HepG2 (cell line): ENCODE measurements around the gene CLMP. TPM values are rescaled to one million over a fixed set of nuclear protein-coding genes. Genes with fewer than 3 reads are reported as not detected.

ENCODE experiments used
- CBX2 ChIP-seq, 2 experiments: fragments of 200-600 bp in 1 of 2; sonication (generic); formaldehyde crosslinking in 1 of 2; IDR thresholded peaks; 2 replicates each; pipeline versions ENCODE4 v1.7.0 to v1.8.1; 2018 to 2022; ENCODE audit warnings: low read depth in 2 of 2, low read length in 1 of 2, mild to moderate bottlenecking in 1 of 2, missing genetic modification reagents in 1 of 2
- FOXC1 ChIP-seq: sonication (generic); formaldehyde crosslinking; IDR thresholded peaks from 2 replicates; pipeline ENCODE4 v1.8.0; 2022; ENCODE audit warnings: mild to moderate bottlenecking, missing genetic modification reagents, borderline replicate concordance
- MTA1 ChIP-seq: sonication (generic); formaldehyde crosslinking; IDR thresholded peaks from 2 replicates; pipeline ENCODE4 v1.4.0; 2020; ENCODE audit warnings: missing genetic modification reagents, mild to moderate bottlenecking, borderline replicate concordance
- RAD21 ChIP-seq: fragments of 450-650 bp; formaldehyde crosslinking; IDR thresholded peaks from 2 replicates; pipeline ENCODE4 v1.5.0; 2020; ENCODE audit warnings: mild to moderate bottlenecking
- ZBTB34 ChIP-seq: sonication (generic); formaldehyde crosslinking; IDR thresholded peaks from 2 replicates; pipeline ENCODE4 v1.8.0; 2022; ENCODE audit warnings: mild to moderate bottlenecking, missing genetic modification reagents
- ZBTB46 ChIP-seq: sonication (generic); formaldehyde crosslinking; IDR thresholded peaks from 2 replicates; pipeline ENCODE4 v1.4.0; 2020; ENCODE audit warnings: mild to moderate bottlenecking, missing genetic modification reagents, borderline replicate concordance
- ZFP41 ChIP-seq: sonication (generic); formaldehyde crosslinking; IDR thresholded peaks from 2 replicates; pipeline ENCODE4 v1.4.0; 2020; ENCODE audit warnings: mild to moderate bottlenecking, missing genetic modification reagents, borderline replicate concordance
- ZFX ChIP-seq: sonication (generic); formaldehyde crosslinking; IDR thresholded peaks from 2 replicates; pipeline ENCODE4 v1.4.0; 2020; ENCODE audit warnings: mild to moderate bottlenecking, low read depth, missing genetic modification reagents, moderate library complexity
- ZNF724P ChIP-seq: sonication (generic); formaldehyde crosslinking; IDR thresholded peaks from 2 replicates; pipeline ENCODE4 v1.8.0; 2022; ENCODE audit warnings: missing genetic modification reagents, borderline replicate concordance
- ZNF850 ChIP-seq: sonication (generic); formaldehyde crosslinking; conservative IDR thresholded peaks from 2 replicates; pipeline ENCODE4 v1.9.0; 2021; ENCODE audit warnings: mild to moderate bottlenecking, missing genetic modification reagents
- polyA plus RNA-seq, 8 experiments: library from polyadenylated mRNA; depleted of rRNA in 3 of 8; stranded (reverse) in 7 of 8; unstranded in 1 of 8; fragments of >200 nt; fragmentation: Illumina TruSeq in 4 of 8; extraction: Trizol in 4 of 8; gene quantifications; 2 replicates each; pipeline versions ENCODE4 v1.2.1 to v1.2.3, GENCODE V29; 2011 to 2016; ENCODE audit warnings: low read depth in 4 of 8, missing spikeins in 1 of 8, mixed read lengths in 1 of 8; ENCODE audit not compliant: insufficient read depth in 1 of 8
- total RNA-seq, 5 experiments: library from RNA; depleted of rRNA; stranded (reverse); fragments of >200 nt; fragmentation: Illumina TruSeq; extraction: Trizol; gene quantifications; 2 replicates each; pipeline ENCODE4 v1.2.3, GENCODE V29; 2016; ENCODE audit warnings: low read depth in 1 of 5
- TF ChIP-seq, protein P1 (sequence below): sonication (generic); formaldehyde crosslinking; IDR thresholded peaks from one replicate; pipeline ENCODE4 v1.5.1; 2020; ENCODE audit warnings: mild to moderate bottlenecking, missing genetic modification reagents; ENCODE audit errors: not compliant biosample characterization
- TF ChIP-seq, protein P2 (sequence below): sonication (generic); formaldehyde crosslinking; IDR thresholded peaks from 2 replicates; pipeline ENCODE4 v1.5.1; 2020; ENCODE audit warnings: missing genetic modification reagents, mild to moderate bottlenecking, borderline replicate concordance
- TF ChIP-seq, protein P3 (sequence below): sonication (generic); formaldehyde crosslinking; IDR thresholded peaks from 2 replicates; pipeline ENCODE4 v1.8.1; 2023; ENCODE audit warnings: mild to moderate bottlenecking, missing genetic modification reagents, borderline replicate concordance

Gene CLMP
- total and polyA plus RNA-seq, 2 of the 13 experiments (the other 11 are each of a cell fraction or from before 2014, with no cell fraction given) = not detected

DNA sequence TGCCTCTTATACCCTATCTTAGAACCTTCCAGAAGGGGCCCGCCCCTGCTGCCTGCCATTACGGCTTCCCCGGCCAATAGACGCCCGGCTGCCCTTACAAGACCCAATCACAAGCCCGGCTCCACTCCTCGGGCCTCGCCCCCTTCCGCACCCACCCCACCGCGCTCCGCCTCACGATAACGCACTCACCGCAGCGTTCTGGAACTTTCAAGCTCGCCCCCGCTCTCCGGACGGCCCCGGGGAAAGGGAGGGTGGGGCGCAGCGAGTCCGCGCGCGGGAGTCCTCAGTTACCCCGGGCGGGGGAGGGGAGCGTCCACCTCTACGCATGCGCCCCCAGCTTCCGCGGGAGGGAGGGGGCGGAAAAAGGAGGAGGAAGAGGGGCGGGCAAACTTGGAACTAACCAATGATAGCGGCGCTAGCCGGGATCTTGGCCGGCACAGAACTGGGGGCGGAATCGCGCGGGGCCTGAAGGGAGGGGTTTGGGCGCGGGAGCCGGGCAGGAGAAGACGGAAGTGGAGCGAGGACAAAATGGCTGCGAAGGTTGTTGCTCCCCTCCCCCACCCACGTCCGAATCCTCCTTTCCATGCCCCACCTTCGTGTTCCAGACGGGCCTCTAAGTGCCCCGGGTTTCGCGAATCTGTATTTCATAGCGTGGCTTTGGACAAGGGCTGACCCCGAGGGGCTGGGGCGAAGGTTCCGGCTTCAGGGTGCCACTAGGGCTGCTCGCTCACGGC, 132.7 kb downstream of the CLMP start (continued):
- TF ChIP-seq ZNF724P (CRISPR knock-in tag) = peak; percentile 45; the same call in 1 of the 2 replicates
- 0 out of 2 replicates have a peak, but pooled peaks have one; percentile 61 for TF ChIP-seq ZFP41 (CRISPR knock-in tag)
- TF ChIP-seq MTA1 = no peak
- TF ChIP-seq CBX2 (IDR thresholded peaks at IDR 0.05; ENCODE audit: low read depth, low read length) = no peak
- no peak for TF ChIP-seq CBX2 (CRISPR knock-in tag; IDR thresholded peaks at IDR 0.05; ENCODE audit: low read depth)
- TF ChIP-seq, protein P1, sequence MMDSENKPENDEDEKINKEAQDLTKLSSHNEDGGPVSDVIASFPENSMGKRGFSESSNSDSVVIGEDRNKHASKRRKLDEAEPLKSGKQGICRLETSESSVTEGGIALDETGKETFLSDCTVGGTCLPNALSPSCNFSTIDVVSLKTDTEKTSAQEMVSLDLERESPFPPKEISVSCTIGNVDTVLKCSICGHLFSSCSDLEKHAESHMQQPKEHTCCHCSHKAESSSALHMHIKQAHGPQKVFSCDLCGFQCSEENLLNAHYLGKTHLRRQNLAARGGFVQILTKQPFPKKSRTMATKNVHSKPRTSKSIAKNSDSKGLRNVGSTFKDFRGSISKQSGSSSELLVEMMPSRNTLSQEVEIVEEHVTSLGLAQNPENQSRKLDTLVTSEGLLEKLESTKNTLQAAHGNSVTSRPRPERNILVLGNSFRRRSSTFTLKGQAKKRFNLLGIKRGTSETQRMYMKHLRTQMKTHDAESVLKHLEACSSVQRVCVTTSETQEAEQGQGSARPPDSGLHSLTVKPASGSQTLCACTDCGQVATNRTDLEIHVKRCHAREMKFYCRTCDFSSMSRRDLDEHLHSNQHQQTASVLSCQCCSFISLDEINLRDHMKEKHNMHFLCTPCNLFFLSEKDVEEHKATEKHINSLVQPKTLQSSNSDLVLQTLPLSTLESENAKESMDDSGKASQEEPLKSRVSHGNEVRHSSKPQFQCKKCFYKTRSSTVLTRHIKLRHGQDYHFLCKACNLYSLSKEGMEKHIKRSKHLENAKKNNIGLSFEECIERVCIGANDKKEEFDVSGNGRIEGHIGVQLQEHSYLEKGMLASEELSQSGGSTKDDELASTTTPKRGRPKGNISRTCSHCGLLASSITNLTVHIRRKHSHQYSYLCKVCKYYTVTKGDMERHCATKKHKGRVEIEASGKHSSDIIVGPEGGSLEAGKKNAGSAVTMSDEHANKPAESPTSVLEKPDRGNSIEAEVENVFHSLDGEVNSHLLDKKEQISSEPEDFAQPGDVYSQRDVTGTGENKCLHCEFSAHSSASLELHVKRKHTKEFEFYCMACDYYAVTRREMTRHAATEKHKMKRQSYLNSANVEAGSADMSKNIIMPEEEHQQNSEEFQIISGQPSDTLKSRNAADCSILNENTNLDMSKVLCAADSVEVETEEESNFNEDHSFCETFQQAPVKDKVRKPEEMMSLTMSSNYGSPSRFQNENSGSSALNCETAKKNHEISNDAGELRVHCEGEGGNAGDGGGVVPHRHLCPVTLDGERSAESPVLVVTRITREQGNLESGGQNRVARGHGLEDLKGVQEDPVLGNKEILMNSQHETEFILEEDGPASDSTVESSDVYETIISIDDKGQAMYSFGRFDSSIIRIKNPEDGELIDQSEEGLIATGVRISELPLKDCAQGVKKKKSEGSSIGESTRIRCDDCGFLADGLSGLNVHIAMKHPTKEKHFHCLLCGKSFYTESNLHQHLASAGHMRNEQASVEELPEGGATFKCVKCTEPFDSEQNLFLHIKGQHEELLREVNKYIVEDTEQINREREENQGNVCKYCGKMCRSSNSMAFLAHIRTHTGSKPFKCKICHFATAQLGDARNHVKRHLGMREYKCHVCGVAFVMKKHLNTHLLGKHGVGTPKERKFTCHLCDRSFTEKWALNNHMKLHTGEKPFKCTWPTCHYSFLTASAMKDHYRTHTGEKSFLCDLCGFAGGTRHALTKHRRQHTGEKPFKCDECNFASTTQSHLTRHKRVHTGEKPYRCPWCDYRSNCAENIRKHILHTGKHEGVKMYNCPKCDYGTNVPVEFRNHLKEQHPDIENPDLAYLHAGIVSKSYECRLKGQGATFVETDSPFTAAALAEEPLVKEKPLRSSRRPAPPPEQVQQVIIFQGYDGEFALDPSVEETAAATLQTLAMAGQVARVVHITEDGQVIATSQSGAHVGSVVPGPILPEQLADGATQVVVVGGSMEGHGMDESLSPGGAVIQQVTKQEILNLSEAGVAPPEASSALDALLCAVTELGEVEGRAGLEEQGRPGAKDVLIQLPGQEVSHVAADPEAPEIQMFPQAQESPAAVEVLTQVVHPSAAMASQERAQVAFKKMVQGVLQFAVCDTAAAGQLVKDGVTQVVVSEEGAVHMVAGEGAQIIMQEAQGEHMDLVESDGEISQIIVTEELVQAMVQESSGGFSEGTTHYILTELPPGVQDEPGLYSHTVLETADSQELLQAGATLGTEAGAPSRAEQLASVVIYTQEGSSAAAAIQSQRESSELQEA (CRISPR knock-in tag) = no peak
- TF ChIP-seq FOXC1 (CRISPR knock-in tag) = peak; percentile 66; the same call in 1 of the 2 replicates
- TF ChIP-seq, protein P2, sequence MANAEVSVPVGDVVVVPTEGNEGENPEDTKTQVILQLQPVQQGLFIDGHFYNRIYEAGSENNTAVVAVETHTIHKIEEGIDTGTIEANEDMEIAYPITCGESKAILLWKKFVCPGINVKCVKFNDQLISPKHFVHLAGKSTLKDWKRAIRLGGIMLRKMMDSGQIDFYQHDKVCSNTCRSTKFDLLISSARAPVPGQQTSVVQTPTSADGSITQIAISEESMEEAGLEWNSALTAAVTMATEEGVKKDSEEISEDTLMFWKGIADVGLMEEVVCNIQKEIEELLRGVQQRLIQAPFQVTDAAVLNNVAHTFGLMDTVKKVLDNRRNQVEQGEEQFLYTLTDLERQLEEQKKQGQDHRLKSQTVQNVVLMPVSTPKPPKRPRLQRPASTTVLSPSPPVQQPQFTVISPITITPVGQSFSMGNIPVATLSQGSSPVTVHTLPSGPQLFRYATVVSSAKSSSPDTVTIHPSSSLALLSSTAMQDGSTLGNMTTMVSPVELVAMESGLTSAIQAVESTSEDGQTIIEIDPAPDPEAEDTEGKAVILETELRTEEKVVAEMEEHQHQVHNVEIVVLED (CRISPR knock-in tag) = peak; percentile 21; the same call in 1 of the 2 replicates
- TF ChIP-seq ZFX (CRISPR knock-in tag) = no peak
- TF ChIP-seq, protein P3, sequence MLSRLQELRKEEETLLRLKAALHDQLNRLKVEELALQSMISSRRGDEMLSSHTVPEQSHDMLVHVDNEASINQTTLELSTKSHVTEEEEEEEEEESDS (CRISPR knock-in tag) = no peak
- TF ChIP-seq ZBTB46 (CRISPR knock-in tag) = no peak; the same call in 1 of the 2 replicates
- TF ChIP-seq ZNF850 (CRISPR knock-in tag) = no peak
- no peak; the same call in 1 of the 2 replicates for TF ChIP-seq ZBTB34 (CRISPR knock-in tag)
- no peak for TF ChIP-seq RAD21 (CRISPR knock-in tag)
